ENCODE measurements around the gene TSPAN5. TPM values are rescaled to one million over a fixed set of nuclear protein-coding genes. Genes with fewer than 3 reads are reported as not detected.

Gene TSPAN5
- total RNA-seq, 1 experiment from 2014 or later: 18.5 TPM

DNA sequence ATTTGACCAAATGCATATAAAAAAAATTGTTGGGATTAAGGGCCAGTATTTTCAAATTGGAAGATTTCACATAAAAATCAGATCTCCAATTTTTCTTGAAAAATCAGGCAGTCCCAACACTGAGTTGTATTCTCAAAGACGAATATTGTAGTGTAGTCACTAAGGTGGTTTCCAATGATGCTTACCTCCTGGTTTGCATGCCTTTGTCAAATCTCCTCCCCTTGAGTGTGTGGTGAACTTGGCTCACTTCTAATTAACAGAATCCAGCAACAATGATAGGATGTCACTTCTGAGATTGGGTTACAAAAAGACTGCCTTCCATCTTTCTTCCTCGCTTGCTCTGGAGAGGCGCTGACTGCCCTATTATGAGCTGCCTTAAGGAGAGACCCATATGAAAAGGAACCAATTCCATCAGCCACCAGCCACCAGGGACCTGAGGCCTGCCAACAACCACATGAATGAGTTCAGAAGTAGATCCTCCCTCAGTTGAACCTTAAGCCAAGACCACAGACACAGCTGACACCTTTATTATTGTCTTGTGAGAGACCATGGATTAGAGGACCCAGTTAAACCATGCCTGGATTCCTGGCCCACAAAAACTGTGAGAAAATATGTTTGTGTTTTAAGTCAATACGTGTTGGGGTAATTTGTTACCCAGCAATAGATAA is 31.2 kb upstream of the TSPAN5 start:
- DNase-seq (ENCODE audit: unreplicated experiment): no peak
- no peak overlapping the region for H3K27ac Mint-ChIP-seq (ENCODE audit: low read depth, unreplicated experiment)
- no peaks in the 10 kb centered on the region for H3K36me3 Mint-ChIP-seq (ENCODE audit: insufficient read depth, unreplicated experiment)
- H3K27me3 Mint-ChIP-seq (ENCODE audit: insufficient read depth, unreplicated experiment): no peaks in the 10 kb centered on the region
- TF ChIP-seq, protein P1, sequence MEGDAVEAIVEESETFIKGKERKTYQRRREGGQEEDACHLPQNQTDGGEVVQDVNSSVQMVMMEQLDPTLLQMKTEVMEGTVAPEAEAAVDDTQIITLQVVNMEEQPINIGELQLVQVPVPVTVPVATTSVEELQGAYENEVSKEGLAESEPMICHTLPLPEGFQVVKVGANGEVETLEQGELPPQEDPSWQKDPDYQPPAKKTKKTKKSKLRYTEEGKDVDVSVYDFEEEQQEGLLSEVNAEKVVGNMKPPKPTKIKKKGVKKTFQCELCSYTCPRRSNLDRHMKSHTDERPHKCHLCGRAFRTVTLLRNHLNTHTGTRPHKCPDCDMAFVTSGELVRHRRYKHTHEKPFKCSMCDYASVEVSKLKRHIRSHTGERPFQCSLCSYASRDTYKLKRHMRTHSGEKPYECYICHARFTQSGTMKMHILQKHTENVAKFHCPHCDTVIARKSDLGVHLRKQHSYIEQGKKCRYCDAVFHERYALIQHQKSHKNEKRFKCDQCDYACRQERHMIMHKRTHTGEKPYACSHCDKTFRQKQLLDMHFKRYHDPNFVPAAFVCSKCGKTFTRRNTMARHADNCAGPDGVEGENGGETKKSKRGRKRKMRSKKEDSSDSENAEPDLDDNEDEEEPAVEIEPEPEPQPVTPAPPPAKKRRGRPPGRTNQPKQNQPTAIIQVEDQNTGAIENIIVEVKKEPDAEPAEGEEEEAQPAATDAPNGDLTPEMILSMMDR (IDR thresholded peaks at IDR 0.05; ENCODE audit: unreplicated experiment): no peak
- intact Hi-C loops (cut with micrococcal nuclease): no loop called here
- no peak overlapping the region for H3K4me3 Mint-ChIP-seq (ENCODE audit: unreplicated experiment)
- CTCF ChIA-PET: no interaction called here
- BruUV-seq (replicated peaks): no TSS peak
- POLR2A ChIA-PET: no interaction called here
- peaks cover 8% of the 10 kb centered on the region for H3K9me3 Mint-ChIP-seq (ENCODE audit: unreplicated experiment)
- peaks cover 6% of the 10 kb centered on the region for H3K4me1 Mint-ChIP-seq (ENCODE audit: insufficient read depth, unreplicated experiment)

DNA sequence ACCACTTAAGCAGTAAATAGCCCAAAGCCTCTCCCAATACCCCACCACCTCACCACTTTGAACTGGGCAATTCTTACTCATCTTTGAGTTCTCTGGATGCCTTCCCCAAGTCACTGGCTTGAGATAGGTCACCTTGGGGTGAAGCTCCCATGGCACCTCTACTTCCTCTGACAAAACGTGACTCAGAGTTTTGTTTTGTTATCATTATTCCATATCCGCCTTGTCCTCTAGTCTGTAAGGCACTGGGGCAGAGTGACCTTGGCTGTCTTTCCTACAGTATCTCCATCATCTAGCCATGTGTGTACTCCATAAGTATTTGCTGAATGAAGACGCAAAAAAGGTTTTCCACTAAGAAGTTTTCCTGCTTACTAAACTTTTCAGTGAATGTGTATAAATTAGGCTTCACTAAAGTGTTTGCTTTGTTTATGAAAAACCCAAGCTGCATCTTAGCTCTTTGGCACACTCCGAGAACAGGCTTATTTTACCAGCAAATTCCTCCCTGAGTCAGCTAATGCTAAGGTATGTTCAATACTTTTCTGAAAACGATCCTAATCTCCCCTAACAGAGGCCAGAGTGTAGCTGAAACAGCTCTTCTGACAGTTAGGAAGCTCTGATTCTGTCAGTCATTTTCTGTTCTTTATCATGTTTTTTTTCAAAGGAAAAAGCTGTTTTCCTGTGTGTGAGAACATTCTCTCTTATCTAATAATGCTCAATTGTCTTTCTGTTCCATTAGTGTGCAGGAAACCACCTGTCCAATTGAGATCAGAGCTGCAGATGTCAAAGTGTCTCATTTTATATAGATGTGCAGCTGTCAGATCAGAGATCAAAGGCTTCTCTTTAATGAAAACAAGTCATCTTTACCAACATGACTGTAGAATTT is 30.2 kb upstream of the TSPAN5 start:
- H3K36me3 Mint-ChIP-seq (ENCODE audit: insufficient read depth, unreplicated experiment): no peaks in the 10 kb centered on the region
- BruUV-seq (replicated peaks): no TSS peak
- H3K9me3 Mint-ChIP-seq (ENCODE audit: unreplicated experiment): peaks cover 8% of the 10 kb centered on the region
- H3K4me1 Mint-ChIP-seq (ENCODE audit: insufficient read depth, unreplicated experiment): peaks cover 6% of the 10 kb centered on the region
- ChIA-PET POLR2A (no interaction called here), CTCF (interaction anchor here (0.6 to 1.9 kb wide), 6 partner anchors 11 to 539 kb away, joined by 3 to 7 read pairs (median 4); partner anchors contain the start of gene ADH6)
- no peaks in the 10 kb centered on the region for H3K27me3 Mint-ChIP-seq (ENCODE audit: insufficient read depth, unreplicated experiment)
- TF ChIP-seq, protein P1 (IDR thresholded peaks at IDR 0.05; ENCODE audit: unreplicated experiment): no peak
- H3K27ac Mint-ChIP-seq (ENCODE audit: low read depth, unreplicated experiment): no peak overlapping the region
- intact Hi-C loops (cut with micrococcal nuclease): no loop called here
- peak; percentile 46 for DNase-seq (ENCODE audit: unreplicated experiment)
- H3K4me3 Mint-ChIP-seq (ENCODE audit: unreplicated experiment): no peak overlapping the region

- no peak for DNase-seq (ENCODE audit: unreplicated experiment)
- Mint-ChIP-seq H3K27ac (ENCODE audit: low read depth, unreplicated experiment) (no peak overlapping the region), H3K36me3 (ENCODE audit: insufficient read depth, unreplicated experiment) (no peaks in the 10 kb centered on the region), H3K4me3 (ENCODE audit: unreplicated experiment) (no peak overlapping the region), H3K27me3 (ENCODE audit: insufficient read depth, unreplicated experiment) (no peaks in the 10 kb centered on the region), H3K4me1 (ENCODE audit: insufficient read depth, unreplicated experiment) (peaks cover 6% of the 10 kb centered on the region), H3K9me3 (ENCODE audit: unreplicated experiment) (peaks cover 8% of the 10 kb centered on the region)
- CTCF ChIA-PET: interaction anchor here (0.6 to 1.9 kb wide), 4 partner anchors 11 to 286 kb away, joined by 3 to 7 read pairs (median 4); no protein-coding TSS in a partner anchor
- POLR2A ChIA-PET: no interaction called here
- no TSS peak for BruUV-seq (replicated peaks)
- intact Hi-C loops (cut with micrococcal nuclease): no loop called here
- TF ChIP-seq, protein P1 (IDR thresholded peaks at IDR 0.05; ENCODE audit: unreplicated experiment): no peak
Measured at GRCh38 chr4:98687876-98688275, 29.5 kb upstream of the TSPAN5 start.

DNA sequence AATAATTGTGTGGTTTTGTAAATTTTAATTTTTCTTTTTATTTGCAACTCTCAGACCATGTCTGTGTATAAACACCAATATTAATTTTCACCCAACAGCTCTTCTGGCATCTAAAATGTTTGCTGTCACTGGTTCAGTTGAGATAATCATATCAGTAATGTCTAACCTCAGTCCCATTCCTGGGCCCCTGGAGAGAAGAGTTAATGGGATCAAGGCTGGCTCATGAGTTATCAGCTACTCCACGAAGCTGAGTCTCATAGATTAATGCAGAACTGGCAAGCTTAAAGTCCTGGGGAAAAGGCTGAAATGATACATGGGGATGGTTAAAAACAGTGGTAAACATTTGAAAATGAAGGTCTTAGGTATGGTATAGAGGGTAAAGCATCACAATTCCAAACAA is 28.4 kb upstream of the TSPAN5 start:
- BruUV-seq (replicated peaks): no TSS peak
- H3K27ac Mint-ChIP-seq (ENCODE audit: low read depth, unreplicated experiment): no peak overlapping the region
- H3K9me3 Mint-ChIP-seq (ENCODE audit: unreplicated experiment): peaks cover 8% of the 10 kb centered on the region
- no peaks in the 10 kb centered on the region for H3K27me3 Mint-ChIP-seq (ENCODE audit: insufficient read depth, unreplicated experiment)
- H3K4me1 Mint-ChIP-seq (ENCODE audit: insufficient read depth, unreplicated experiment): peaks cover 6% of the 10 kb centered on the region
- TF ChIP-seq, protein P1 (IDR thresholded peaks at IDR 0.05; ENCODE audit: unreplicated experiment): no peak
- POLR2A ChIA-PET: no interaction called here
- CTCF ChIA-PET: interaction anchor here (1.0 kb wide), 1 partner anchor 27 kb away, joined by 3 read pairs; no protein-coding TSS in a partner anchor
- H3K4me3 Mint-ChIP-seq (ENCODE audit: unreplicated experiment): no peak overlapping the region
- intact Hi-C loops (cut with micrococcal nuclease): no loop called here
- no peaks in the 10 kb centered on the region for H3K36me3 Mint-ChIP-seq (ENCODE audit: insufficient read depth, unreplicated experiment)
- no peak for DNase-seq (ENCODE audit: unreplicated experiment)

Data from MCF 10A (cell line).